ENCODE measurements around the gene LRRC75B. TPM values are rescaled to one million over a fixed set of nuclear protein-coding genes. Genes with fewer than 3 reads are reported as not detected.
"Not testable (repeated sequence)": the region's sequence is repeated elsewhere in the genome, so short reads cannot be mapped to it uniquely, and the experiment has no call there.

Gene LRRC75B
- total RNA-seq, 1 experiment from 2014 or later = 18.1 TPM

- H2BK20ac ChIP-seq (ENCODE audit: low read depth, low read length, poor library complexity, severe bottlenecking); H3K79me2 ChIP-seq (ENCODE audit: insufficient read depth, low read length); H3K9me3 Mint-ChIP-seq; H3K23me2 ChIP-seq (ENCODE audit: insufficient read length, low read depth, low read length, poor library complexity, severe bottlenecking); H3K9ac ChIP-seq (ENCODE audit: extremely low read depth, insufficient read length, low read length); H4K8ac ChIP-seq (replicated peaks; ENCODE audit: insufficient read length, low read depth, low read length); DNase-seq; H3K4me2 ChIP-seq (ENCODE audit: insufficient read depth, insufficient read length, low read length); H3K79me1 ChIP-seq (ENCODE audit: insufficient read depth, low read depth, low read length, poor library complexity, severe bottlenecking); H2AK5ac ChIP-seq (ENCODE audit: insufficient read length, low read length); H3K27ac Mint-ChIP-seq; H3K27me3 Mint-ChIP-seq (ENCODE audit: low read depth); H2BK120ac ChIP-seq (ENCODE audit: low read depth, low read length, poor library complexity, severe bottlenecking); H3K4me1 Mint-ChIP-seq; H3K23ac ChIP-seq (ENCODE audit: insufficient read length, low read depth, low read length); H4K91ac ChIP-seq (ENCODE audit: insufficient read length, low read depth, low read length); H2BK15ac ChIP-seq (ENCODE audit: low read depth, low read length); H3K27me3 ChIP-seq (ENCODE audit: insufficient read depth, low read length); H3K27ac ChIP-seq (ENCODE audit: insufficient read length, low read depth, low read length); H3K4ac ChIP-seq (ENCODE audit: low read depth, low read length); H3K4me1 ChIP-seq (ENCODE audit: insufficient read depth, low read length); H3T11ph ChIP-seq (ENCODE audit: low read length); H3K56ac ChIP-seq (ENCODE audit: insufficient read length, low read depth, low read length); H4K20me1 ChIP-seq (ENCODE audit: control insufficient read depth, insufficient read depth, insufficient read length); H3K4me3 Mint-ChIP-seq; H4K5ac ChIP-seq (ENCODE audit: insufficient read length, low read depth, low read length); H3K14ac ChIP-seq (ENCODE audit: insufficient read depth, low read length); H2BK12ac ChIP-seq (ENCODE audit: insufficient read length, low read depth, low read length); H2BK5ac ChIP-seq (ENCODE audit: insufficient read length, low read length); H3K18ac ChIP-seq (ENCODE audit: insufficient read length, low read depth, low read length); H3K36me3 Mint-ChIP-seq (ENCODE audit: insufficient read depth in 1 of 3, low read depth in 3 of 3); H3K9me3 ChIP-seq (ENCODE audit: control insufficient read depth, low read depth, low read length); H2AFZ ChIP-seq (ENCODE audit: low read length): not testable (repeated sequence)
- whole genome bisulfite sequencing (ENCODE audit: extremely low coverage, insufficient read length, low lambda C conversion rate) = no CpG with 5 or more reads among the region's 3 CpGs
Measured at GRCh38 chr22:24609888-24610287, 17.0 kb upstream of the LRRC75B start.

GRCh38 chr22:24608327-24608726, 15.5 kb upstream of the LRRC75B start:
- not testable (repeated sequence) for H3K56ac ChIP-seq (ENCODE audit: insufficient read length, low read depth, low read length); H3K14ac ChIP-seq (ENCODE audit: insufficient read depth, low read length); H3K4ac ChIP-seq (ENCODE audit: low read depth, low read length); H3K23me2 ChIP-seq (ENCODE audit: insufficient read length, low read depth, low read length, poor library complexity, severe bottlenecking); H3K79me1 ChIP-seq (ENCODE audit: insufficient read depth, low read depth, low read length, poor library complexity, severe bottlenecking); H3K27ac ChIP-seq (ENCODE audit: insufficient read length, low read depth, low read length); H2BK12ac ChIP-seq (ENCODE audit: insufficient read length, low read depth, low read length); H3K9me3 Mint-ChIP-seq; H2AK5ac ChIP-seq (ENCODE audit: insufficient read length, low read length); H3K4me2 ChIP-seq (ENCODE audit: insufficient read depth, insufficient read length, low read length); H2BK120ac ChIP-seq (ENCODE audit: low read depth, low read length, poor library complexity, severe bottlenecking); H2BK15ac ChIP-seq (ENCODE audit: low read depth, low read length); H3K79me2 ChIP-seq (ENCODE audit: insufficient read depth, low read length); H3K9me3 ChIP-seq (ENCODE audit: control insufficient read depth, low read depth, low read length); H3T11ph ChIP-seq (ENCODE audit: low read length); DNase-seq; H2AFZ ChIP-seq (ENCODE audit: low read length); H4K5ac ChIP-seq (ENCODE audit: insufficient read length, low read depth, low read length); H3K36me3 Mint-ChIP-seq (ENCODE audit: insufficient read depth in 1 of 3, low read depth in 3 of 3); H2BK5ac ChIP-seq (ENCODE audit: insufficient read length, low read length); H3K9ac ChIP-seq (ENCODE audit: extremely low read depth, insufficient read length, low read length); H4K91ac ChIP-seq (ENCODE audit: insufficient read length, low read depth, low read length); H3K23ac ChIP-seq (ENCODE audit: insufficient read length, low read depth, low read length); H2BK20ac ChIP-seq (ENCODE audit: low read depth, low read length, poor library complexity, severe bottlenecking); H3K27me3 ChIP-seq (ENCODE audit: insufficient read depth, low read length); H3K18ac ChIP-seq (ENCODE audit: insufficient read length, low read depth, low read length); H3K27me3 Mint-ChIP-seq (ENCODE audit: low read depth); H3K4me1 ChIP-seq (ENCODE audit: insufficient read depth, low read length); H4K8ac ChIP-seq (replicated peaks; ENCODE audit: insufficient read length, low read depth, low read length); H4K20me1 ChIP-seq (ENCODE audit: control insufficient read depth, insufficient read depth, insufficient read length); H3K4me3 Mint-ChIP-seq
- H3K4me1 Mint-ChIP-seq = peaks cover 9 to 13% of the 10 kb centered on the region in 2 experiments
- WGBS (ENCODE audit: extremely low coverage, insufficient read length, low lambda C conversion rate) = no CpG with 5 or more reads among the region's 6 CpGs
- peak overlapping the region in 1 of 3 experiments; percentile 59; a peak in 1 of 7 replicates for H3K27ac Mint-ChIP-seq

Data from H9 (cell line).